GM12874 (cell line): ENCODE data around the gene ABHD11.

Experiments used
- TF ChIP-seq, protein P1 (sequence below): IDR thresholded peaks from 2 replicates; pipeline ENCODE4 v1.5.1; 2011; ENCODE audit warnings: low read depth, mild to moderate bottlenecking, control low read depth, low read length, moderate library complexity; ENCODE audit not compliant: insufficient read depth

Gene ABHD11

GRCh38 chr7:73770860-73771670 is 32.5 kb upstream of the ABHD11 start:
- TF ChIP-seq, protein P1, sequence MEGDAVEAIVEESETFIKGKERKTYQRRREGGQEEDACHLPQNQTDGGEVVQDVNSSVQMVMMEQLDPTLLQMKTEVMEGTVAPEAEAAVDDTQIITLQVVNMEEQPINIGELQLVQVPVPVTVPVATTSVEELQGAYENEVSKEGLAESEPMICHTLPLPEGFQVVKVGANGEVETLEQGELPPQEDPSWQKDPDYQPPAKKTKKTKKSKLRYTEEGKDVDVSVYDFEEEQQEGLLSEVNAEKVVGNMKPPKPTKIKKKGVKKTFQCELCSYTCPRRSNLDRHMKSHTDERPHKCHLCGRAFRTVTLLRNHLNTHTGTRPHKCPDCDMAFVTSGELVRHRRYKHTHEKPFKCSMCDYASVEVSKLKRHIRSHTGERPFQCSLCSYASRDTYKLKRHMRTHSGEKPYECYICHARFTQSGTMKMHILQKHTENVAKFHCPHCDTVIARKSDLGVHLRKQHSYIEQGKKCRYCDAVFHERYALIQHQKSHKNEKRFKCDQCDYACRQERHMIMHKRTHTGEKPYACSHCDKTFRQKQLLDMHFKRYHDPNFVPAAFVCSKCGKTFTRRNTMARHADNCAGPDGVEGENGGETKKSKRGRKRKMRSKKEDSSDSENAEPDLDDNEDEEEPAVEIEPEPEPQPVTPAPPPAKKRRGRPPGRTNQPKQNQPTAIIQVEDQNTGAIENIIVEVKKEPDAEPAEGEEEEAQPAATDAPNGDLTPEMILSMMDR = no peak

- TF ChIP-seq, protein P1 = no peak
Observed at GRCh38 chr7:73770002-73770859, 31.6 kb upstream of the ABHD11 start, which contains the start of gene CLDN3. Gene CLDN3, minus strand, starts transcription at chr7:73770270. Its CDS starts 221 bp downstream, at chr7:73770049.

DNA sequence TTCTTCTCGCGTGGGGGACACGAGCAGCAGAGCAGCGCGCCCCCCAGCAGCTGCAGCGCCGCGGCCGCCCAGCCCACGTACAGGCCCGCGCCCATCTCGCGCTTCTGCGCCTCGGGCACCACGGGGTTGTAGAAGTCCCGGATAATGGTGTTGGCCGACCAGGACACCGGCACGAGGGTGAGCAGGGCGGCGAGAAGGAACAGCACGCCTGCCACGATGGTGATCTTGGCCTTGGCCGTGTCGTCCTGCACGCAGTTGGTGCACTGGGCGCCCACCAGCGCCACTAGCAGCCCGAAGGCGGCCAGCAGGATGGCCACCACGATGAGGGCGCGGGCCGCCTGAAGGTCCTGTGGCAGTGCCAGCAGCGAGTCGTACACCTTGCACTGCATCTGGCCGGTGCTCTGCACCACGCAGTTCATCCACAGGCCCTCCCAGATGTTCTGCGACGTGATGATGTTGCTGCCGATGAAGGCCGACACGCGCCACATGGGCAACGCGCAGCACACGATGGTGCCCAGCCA is 30.9 kb upstream of the ABHD11 start:
- TF ChIP-seq, protein P1 = no peak

DNA sequence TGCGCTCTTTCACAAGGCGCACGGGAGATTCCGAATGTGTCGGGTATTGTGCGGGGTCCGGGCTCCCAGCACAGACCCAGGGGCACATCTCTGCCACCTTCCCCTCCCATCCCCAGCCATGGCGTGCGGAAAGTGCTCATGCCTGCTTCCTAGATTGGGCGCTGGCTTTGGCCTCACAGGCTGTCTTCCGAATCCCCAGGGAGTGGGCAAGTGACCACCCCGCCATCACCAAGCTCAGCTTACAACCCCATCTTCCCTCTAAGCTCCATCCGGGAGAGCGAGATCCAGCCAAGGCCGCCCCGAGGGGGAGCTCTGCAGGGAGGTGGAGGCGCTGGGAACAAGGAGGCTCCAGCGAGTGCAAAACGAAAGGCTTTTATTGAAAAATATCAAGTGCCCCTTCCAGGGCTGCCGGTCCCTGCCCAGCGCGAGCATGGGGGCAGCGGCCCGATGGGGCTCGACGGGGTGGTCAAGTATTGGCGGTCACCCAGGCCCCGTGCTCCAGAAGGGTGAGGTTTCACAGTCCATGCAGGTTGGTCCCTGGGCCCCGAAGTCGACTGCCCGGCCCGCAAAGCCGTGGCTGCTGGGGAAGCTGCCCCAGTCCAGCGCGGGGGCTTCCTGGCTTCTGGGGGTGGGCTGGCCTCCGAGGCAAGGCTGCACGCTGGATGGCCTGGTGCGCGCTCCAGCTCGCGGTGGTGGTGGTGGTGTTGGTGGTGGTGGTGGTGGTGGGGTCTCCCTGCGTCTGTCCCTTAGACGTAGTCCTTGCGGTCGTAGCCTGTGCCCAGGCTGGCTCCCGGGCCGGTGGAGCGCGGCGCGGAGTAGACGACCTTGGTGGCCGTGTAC is 30.3 kb upstream of the ABHD11 start:
- TF ChIP-seq, protein P1 = no peak

DNA sequence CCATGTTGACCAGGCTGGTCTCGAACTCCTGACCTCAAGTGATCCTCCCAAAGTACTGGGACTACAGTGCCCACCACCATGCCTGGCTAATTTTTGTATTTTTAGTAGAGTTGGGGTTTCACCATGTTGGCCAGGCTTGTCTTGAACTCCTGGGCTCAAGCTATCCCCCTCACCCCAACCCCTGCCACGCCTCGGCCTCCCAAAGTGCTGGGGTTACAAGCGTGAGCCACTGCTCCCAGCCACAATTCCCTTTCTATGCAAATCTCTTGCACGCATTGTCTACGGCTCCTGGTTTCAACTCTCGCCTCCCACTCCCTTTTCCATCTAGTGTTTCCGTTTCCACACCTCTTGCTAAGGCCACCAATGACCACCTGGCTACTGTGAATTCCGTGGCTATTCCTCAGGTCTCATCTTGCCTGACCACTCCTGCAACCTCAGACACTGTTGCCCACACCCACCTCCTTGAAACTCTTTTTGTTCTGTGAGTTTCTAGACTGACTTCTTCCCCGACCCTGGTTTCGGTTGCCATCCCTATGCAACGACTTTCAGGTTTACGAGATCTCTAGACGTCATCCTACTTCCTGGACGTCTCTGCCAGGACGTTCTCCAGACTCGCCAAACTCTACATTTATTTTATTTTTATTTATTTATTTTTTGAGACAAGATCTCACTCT is 28.1 kb upstream of the ABHD11 start:
- TF ChIP-seq, protein P1 = no peak

DNA sequence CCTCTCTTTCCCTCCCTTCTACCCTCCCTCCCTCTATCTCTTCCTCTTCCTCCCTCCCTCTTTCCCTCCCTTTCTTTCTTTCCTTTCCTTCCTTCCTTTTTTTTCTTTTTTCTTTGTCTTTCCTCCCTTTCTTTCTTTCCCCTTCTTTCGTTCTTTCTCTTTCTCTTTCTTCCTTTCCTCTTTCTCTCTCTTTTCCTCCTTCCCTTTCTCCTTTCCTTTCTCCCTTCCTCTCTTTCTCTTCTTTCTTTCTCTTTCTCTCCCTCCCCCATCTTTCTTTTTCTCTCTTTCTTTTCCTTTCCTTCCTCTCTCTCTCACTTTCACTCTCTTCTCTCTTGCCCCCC is 24.0 kb upstream of the ABHD11 start:
- TF ChIP-seq, protein P1 = no peak
